OCI-M2 (cell line): Measurements from ENCODE around the gene TAS2R16.
"Not testable (repeated sequence)": the region's sequence is repeated elsewhere in the genome, so short reads cannot be mapped to it uniquely, and the experiment has no call there.

ENCODE experiments used
- DNase-seq: peaks from one replicate; lab custom pipeline; 2025; ENCODE audit not compliant: unreplicated experiment; lab: John Stamatoyannopoulos, UW

TAS2R16 gene

DNA sequence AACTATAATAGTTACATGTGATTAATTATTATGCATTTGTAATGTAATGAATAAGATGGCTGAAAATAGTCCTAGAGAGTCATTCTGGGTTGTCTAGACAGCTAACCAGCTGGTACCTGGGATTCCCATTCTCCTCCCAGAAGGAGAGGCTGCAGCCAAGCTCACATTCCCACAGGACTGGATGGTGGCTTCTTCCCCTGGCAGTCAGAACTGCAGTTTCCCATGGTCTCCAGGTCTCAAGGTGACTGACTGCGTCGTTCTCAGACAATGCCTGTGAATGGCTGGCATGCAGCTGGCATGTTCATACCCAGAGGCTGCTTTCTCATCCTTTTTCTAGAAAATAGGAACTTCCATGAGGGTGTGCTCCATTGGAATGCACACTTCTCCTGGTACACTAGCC is 21.3 kb downstream of the TAS2R16 start:
- no peak for DNase-seq

DNA sequence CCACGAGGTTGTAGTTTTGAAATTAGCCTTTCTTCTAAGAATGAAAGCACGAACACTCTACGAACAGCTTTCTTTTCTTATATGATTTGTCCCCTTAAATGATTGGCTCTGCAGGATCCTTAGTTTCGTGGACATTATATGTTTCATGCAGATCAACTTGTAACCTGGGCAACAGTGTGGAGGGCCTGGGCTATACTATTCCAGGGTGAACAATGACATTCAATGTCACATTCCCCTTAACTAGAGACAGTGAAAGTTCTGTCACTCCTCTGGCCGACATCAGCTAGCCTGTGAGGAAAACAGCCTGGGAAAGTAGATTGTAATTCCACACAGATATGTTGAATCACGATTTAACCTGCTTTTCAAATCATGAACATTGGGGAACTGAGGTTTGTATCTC is 23.4 kb downstream of the TAS2R16 start:
- no peak for DNase-seq

DNA sequence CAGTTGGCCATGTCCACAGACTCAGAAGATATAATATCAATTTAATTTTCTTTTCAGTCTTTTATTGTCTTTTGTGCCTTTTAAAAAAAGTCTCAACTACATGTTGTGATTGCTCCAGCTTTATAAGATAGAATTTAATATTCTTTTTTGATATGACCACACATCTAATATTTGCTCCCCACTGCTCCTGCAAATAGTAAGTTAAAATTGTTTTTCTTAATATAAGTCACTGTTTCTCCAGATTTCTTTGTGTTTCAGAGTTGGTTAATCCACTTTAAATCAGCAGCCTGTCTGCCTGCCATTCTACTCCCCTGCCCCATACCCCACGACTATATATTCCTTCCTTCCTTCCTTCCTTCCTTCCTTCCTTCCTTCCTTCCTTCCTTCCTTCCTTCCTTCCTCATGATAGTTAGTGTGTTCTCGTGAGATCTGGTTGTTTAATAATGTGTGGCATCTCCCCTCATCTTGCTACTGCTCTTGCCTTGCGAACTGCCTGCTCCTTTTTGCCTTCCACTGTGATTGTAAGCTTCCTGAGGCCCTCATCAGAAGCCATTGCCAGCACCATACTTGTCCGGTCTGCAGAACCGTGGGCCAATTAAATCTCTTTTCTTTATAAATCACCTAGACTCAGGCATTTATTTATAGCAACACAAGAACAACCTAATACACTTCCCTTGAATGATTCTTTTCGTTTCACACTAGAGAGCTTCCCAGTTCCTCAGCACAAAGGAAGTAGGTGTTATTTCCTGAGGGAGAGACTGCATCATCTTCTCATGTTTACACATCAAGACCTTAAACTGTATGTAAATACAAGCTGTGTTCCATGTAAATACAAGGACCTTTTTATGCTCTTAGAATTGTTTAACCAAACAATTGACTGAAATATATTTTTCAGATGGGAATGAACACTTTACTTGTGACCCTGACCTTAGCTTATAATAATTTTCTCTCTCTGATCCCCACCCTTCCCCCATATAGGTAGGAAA is 24.5 kb downstream of the TAS2R16 start:
- DNase-seq: no peak

DNA sequence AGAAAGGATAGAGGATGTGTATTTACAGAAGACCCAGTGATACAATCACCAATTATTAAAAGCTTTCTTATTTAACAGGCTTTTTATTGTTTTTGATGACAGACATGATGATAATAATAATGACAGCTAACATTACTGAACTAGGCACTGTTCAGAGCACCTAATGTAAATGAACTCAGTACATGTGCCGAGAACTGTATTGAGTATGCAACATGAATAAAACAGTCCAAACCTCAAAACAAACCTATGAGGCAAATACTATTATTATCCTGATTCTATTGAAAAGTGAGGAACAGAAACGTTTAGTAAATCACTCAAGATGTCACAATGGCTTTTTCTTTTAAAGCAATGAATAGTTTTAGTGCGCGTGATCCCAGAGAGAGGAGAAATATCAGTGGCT is 27.1 kb downstream of the TAS2R16 start:
- no peak for DNase-seq

DNA sequence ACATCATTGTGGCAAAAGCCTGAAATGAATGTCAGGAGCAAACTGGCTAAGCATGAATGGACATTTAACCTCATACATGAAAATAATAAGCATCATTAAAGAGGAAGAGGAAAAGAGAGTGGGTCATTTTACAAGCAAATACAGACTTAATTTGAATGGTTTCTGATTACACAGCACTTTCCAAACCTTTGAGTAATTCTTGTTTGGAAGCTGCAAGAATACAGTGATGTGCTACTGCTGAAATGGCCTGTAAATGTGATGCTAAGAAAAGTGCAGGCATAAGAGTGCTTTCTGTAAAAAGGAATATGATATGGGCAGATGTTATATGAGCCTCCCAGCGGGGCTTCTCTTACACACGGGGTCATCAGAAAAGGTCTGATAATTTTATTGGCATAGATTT is 30.2 kb downstream of the TAS2R16 start:
- no peak for DNase-seq

DNA sequence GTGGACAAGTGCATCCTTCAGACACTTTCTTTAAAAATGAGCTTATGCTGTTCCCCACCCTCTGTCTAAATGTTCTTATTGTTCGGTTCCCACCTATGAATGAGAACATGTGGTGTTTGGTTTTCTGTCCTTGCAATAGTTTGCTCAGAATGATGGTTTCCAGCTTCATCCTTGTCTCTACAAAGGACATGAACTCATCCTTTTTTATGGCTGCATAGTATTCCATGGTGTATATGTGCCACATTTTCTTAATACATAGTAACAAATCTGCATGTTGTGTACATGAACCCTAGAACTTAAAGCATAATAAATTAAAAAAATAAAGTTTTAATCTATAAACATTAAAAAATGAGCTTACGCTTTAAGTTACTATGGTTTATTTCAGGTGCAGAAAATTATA is 41.8 kb downstream of the TAS2R16 start:
- not testable (repeated sequence) for DNase-seq

DNA sequence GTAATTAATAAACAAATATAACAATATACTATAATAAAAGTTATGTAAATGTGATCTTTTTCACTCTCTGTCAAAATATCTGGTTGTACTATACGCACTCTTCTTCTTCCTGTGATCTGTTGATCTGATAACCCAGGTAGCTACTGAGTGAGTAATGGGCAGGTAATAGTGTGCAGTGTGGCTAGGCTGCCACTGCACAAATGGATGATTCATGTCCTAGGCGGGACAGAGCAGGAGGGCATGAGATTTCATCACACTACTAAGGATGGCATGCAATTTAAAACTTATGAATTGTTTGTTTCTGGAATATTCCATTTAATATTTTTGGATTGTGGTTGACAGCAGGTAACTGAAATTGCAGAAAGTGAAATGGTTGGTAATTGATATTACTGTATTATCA is 44.5 kb downstream of the TAS2R16 start:
- DNase-seq: no peak

DNA sequence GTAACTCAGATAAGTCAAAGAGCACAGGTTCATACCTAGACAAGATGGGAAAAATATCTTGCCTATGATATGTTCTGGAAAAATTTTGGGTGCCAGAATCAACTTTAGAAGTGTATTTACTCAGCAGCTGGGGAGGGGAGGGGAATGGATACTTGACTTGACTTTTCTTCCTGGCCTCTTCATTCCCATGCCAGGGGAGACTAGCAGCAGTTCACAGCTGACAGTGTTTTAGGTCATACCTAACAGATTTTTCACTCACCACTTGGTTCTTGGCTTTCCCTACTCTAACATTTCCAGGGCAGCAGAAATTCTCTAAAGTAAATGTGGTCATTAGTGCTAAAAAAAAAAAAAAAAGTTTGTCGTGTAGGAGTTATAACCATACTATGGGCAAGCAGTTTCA is 46.3 kb downstream of the TAS2R16 start:
- DNase-seq: no peak
